Pancreas (tissue), 10 donors: ENCODE results near the gene RAB28. TPM values are rescaled to one million over a fixed set of nuclear protein-coding genes. Genes with fewer than 3 reads are reported as not detected.

Experiments
- ATAC-seq, 4 donors: fragments of 200-7000 bp; cut with Tn5 transposase; one replicate each; pipeline versions ENCODE4 v1.8.0 to v1.9.1; 2020; ENCODE audit warnings: mild to moderate bottlenecking in 4 of 4, moderate library complexity in 4 of 4
- DNase-seq, 6 donors: peaks; one replicate each; pipeline ENCODE4 v3.0.0-alpha.2; 2020
- FAIRE-seq: peaks from 2 replicates; lab custom pipeline; 2012; peaks lifted over from hg19 to GRCh38; lab: Jason Lieb, UNC
- H3K27ac ChIP-seq, 4 donors: fragments of 200-600 bp; sonication (generic); 1 replicate in 3 of 4; 2 replicates in 1 of 4; pipeline versions ENCODE4 v1.5.0 to v1.8.0; 2020
- H3K27me3 ChIP-seq, 4 donors: fragments of 200-600 bp; one replicate each; pipeline ENCODE4 v1.8.0; 2021
- H3K36me3 ChIP-seq, 3 donors: fragments of 200-600 bp; sonication (generic) in 1 of 3; one replicate each; pipeline versions ENCODE4 v1.5.0 to v1.8.0; 2020 to 2021
- H3K4me1 ChIP-seq, 3 donors: fragments of 200-600 bp; one replicate each; pipeline ENCODE4 v1.8.0; 2021
- H3K4me3 ChIP-seq, 4 donors: fragments of 200-600 bp; sonication (generic) in 2 of 4; one replicate each; pipeline versions ENCODE4 v1.5.0 to v1.8.0; 2020 to 2021
- H3K9me3 ChIP-seq, 4 donors: fragments of 200-600 bp; one replicate each; pipeline ENCODE4 v1.8.0; 2021
- WGBS, 2 donors: extraction: QIAGEN DNeasy Blood & Tissue Kit; methylation state at CpG; one replicate each; pipeline ENCODE4 v1.1.7; 2013; 5-methylcytosine and 5-hydroxymethylcytosine counted together
- intact Hi-C, 3 donors: fragments of 100-400 bp; cut with DNase I; formaldehyde crosslinking; loops; one replicate each; pipeline versions ENCODE4 v1.11.1 to v1.14.2; 2022
- polyA plus RNA-seq, 2 donors: library from polyadenylated mRNA; stranded (reverse); fragments of 200-250 nt; gene quantifications; one replicate each; pipeline ENCODE4 v1.2.3, GENCODE V29; 2013
- total RNA-seq, 6 donors: library from RNA; stranded (reverse); fragmentation: NEBNext Ultra II Directional in 4 of 6; extraction: Animal tissue kit (Norgen Biotek cat#: 25700) in 4 of 6; gene quantifications; one replicate each; pipeline versions ENCODE4 v1.2.1 to v1.2.4, GENCODE V29; 2021 to 2023
- TF ChIP-seq, protein P1 (sequence below), 4 donors: fragments of 200-600 bp; sonication (generic) in 3 of 4; IDR thresholded peaks; one replicate each; pipeline versions ENCODE4 v1.5.0 to v1.8.0; 2021; ENCODE audit warnings: antibody characterized with exemption in 4 of 4
- donor health status: healthy with polysubstance abuse.
- donor health status: DM: no; HTN: no; CAD: no; lungs with moderate emphysema.
- donor health status: DM: no; HTN: no; CAD: no.
- donor health status: control.
- donor health status: control.
- donor health status: Bipolar disorder and iron deficiency.
- donor health status: DM: yes; HTN: yes; CAD: no.
- donor health status: DM: no; HTN: no; CAD: no.
- donor health status: DM: no; HTN: no; CAD: no.
- donor health status: DM: yes; HTN: yes; CAD: no.

RAB28 gene
- total and polyA plus RNA-seq, 8 donors, result 2.9 to 10.5 (median 5.4) TPM

DNA sequence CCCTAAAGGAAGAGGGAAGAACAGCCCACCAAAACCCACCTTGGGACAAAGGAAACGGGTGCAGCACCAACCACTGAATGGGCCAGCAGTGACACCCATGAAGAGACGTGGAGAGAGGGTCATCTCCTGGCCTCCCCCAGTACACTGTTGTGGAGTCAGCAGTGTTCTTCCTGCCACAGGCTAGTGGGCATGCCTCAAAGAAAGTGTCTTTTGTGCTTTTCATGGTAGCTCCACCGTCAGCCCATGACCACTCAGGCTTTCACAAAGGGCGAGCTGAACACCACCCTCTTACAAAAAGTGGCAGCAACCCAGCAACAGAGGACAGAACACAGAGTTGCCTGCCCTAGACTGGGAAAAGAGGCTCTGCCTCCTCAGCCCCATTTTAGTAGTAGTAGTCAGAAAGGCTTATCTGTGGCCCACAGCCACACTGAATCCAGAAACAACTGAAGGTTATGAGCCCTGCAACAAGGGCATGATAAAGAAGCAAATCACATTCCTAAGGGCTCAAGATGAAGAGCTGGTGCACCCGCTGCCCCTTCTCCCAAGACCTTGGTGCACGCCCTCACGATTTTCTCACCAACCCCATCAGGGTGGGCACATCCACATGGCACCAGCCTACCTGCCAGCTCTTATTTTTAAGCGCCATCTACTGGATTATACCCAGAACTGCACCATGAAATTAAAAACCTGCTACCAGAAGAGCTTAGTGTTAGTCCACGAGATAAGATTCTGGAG is 53.1 kb downstream of the RAB28 start:
- TF ChIP-seq, protein P1, sequence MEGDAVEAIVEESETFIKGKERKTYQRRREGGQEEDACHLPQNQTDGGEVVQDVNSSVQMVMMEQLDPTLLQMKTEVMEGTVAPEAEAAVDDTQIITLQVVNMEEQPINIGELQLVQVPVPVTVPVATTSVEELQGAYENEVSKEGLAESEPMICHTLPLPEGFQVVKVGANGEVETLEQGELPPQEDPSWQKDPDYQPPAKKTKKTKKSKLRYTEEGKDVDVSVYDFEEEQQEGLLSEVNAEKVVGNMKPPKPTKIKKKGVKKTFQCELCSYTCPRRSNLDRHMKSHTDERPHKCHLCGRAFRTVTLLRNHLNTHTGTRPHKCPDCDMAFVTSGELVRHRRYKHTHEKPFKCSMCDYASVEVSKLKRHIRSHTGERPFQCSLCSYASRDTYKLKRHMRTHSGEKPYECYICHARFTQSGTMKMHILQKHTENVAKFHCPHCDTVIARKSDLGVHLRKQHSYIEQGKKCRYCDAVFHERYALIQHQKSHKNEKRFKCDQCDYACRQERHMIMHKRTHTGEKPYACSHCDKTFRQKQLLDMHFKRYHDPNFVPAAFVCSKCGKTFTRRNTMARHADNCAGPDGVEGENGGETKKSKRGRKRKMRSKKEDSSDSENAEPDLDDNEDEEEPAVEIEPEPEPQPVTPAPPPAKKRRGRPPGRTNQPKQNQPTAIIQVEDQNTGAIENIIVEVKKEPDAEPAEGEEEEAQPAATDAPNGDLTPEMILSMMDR (IDR thresholded peaks at IDR 0.05), result no peak
- H3K4me3 ChIP-seq, result no peak overlapping the region
- peak in 2 of 6 donors; percentile 24 for DNase-seq
- no peaks in the 10 kb centered on the region for H3K27me3 ChIP-seq
- FAIRE-seq, result no peak
- no peak overlapping the region for H3K27ac ChIP-seq
- no peaks in the 10 kb centered on the region for H3K36me3 ChIP-seq
- intact Hi-C loops, result no loop called here
- no peaks in the 10 kb centered on the region for H3K9me3 ChIP-seq
- WGBS, 2 donors, result 89% methylated on average over 9 of the region's 9 CpGs
- ATAC-seq, result no peak
- H3K4me1 ChIP-seq, result peaks cover 0 to 6% (median 0%) of the 10 kb centered on the region in 3 donors

DNA sequence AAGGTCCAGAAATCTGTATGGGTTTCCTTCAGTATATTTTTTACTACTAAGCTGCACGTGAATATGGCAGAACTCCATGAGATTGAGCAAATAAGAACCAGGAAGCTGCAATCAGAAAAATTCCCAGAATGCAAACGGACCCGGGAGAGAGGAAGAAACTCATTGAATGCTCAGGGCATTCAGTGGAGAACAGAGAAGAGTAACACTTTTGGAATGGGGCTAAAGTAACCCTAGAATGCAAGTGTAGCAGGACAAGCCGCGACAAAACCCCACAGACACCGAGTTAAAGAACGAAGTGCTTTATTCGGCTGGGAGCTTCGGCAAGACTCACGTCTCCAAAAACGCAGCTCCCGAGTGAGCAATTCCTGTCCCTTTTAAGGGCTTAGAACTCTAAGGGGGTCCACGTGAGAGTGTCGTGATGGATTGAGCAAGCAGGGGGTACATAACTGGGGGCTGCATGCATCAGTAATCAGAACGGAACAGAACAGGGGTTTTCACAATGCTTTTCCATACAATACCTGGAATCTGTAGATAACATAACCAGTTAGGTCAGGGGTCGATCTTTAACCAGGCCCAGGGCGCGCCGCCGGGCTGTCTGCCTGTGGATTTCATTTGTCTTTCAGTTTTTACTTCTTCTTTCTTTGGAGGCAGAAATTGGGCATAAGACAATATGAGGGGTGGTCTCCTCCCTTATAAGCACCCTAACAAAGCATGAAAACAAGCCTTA is 56.4 kb downstream of the RAB28 start:
- ATAC-seq (peak; percentile 49 to 66 (median 59)), DNase-seq (peak in 1 of 6 donors; percentile 20), FAIRE-seq (no peak)
- Histone ChIP-seq H3K9me3 (no peaks in the 10 kb centered on the region), H3K4me1 (peaks cover 0 to 6% (median 0%) of the 10 kb centered on the region in 3 donors), H3K4me3 (no peak overlapping the region), H3K36me3 (no peaks in the 10 kb centered on the region), H3K27me3 (no peaks in the 10 kb centered on the region), H3K27ac (no peak overlapping the region)
- intact Hi-C loops, result no loop called here
- WGBS, 2 donors, result 73 to 75% methylated on average over 20 of the region's 20 CpGs
- TF ChIP-seq, protein P1 (IDR thresholded peaks at IDR 0.05), result no peak

DNA sequence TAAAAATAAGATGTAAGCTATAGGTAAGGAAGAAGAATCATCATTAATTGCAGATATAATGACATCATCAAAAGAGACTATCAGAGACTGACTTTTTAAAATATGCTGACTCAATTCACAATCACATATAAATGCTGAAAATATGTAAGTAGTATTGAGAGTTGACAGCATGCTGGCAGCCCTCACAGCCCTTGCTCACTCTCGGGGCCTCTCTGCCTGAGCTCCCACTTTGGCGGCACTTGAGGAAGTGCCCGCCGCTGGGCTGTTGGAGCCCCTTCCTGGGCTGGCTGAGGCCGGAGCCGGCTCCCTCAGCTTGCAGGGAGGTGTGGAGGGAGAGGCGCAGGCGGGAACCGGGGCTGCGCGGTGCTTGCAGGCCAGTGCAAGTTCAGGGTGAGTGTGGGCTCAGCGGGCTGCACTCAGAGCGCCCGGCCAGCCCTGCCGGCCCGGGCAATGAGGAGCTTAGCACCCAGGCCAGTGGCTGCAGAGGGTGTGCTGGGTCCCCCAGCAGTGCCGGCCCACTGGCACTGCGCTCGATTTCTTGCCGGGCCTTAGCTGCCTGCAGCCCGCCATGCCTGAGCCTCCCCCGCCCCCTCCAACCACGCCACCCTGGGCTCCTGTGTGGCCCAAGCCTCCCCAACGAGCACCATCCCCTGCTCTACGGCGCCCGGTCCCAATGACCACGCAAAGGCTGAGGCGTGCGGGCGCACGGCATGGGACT is 68.9 kb downstream of the RAB28 start:
- Histone ChIP-seq H3K4me3 (no peak overlapping the region), H3K27me3 (no peaks in the 10 kb centered on the region), H3K36me3 (no peaks in the 10 kb centered on the region), H3K4me1 (peaks cover 4 to 19% (median 5%) of the 10 kb centered on the region in 3 donors), H3K9me3 (no peaks in the 10 kb centered on the region), H3K27ac (no peak overlapping the region)
- DNase-seq, result peak in 2 of 6 donors; percentile 50 to 71
- WGBS, 2 donors, result 96% methylated on average over 32 of the region's 32 CpGs
- intact Hi-C loops, result no loop called here
- TF ChIP-seq, protein P1 (IDR thresholded peaks at IDR 0.05), result no peak
- ATAC-seq, result no peak
- FAIRE-seq, result no peak

DNA sequence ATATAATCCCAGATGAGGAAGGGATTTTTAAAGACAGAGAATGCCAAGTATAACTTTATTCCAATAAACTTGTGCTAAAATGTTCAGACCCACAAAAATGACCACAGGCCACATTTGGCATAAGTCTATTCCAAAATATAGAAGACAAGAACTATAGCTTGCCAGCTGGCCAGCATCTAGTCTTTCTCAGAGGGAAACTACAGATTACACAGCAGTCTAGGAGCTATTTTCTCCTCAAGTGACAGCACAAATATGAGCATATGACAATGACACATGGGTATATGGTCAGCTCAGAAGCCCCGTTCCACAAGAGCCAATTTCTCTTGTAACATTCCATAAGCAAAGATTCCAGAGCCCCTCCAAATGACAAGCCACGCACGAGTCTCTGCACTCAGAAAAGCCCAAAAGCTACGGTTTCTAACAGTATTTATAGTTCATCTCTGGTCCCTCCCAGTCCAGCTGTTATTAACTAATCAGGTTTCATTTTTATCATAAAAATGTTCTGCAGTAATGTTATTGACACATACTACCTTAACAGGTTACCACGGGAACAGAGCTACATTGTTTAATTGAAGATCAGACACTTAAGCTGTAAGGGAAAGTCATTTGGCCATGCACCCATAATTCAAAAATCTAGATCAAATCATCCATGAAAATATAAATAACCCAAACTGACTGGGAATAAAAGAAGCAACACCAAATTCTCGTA is 70.3 kb downstream of the RAB28 start:
- Histone ChIP-seq H3K36me3 (no peaks in the 10 kb centered on the region), H3K27me3 (no peaks in the 10 kb centered on the region), H3K27ac (no peak overlapping the region), H3K4me1 (peaks cover 4 to 19% (median 5%) of the 10 kb centered on the region in 3 donors), H3K4me3 (no peak overlapping the region), H3K9me3 (no peaks in the 10 kb centered on the region)
- no peak for DNase-seq
- intact Hi-C loops, result no loop called here
- WGBS, 2 donors, result 30 to 35% methylated on average over 6 of the region's 6 CpGs
- ATAC-seq, result peak in 3 of 4 donors; percentile 36 to 72 (median 62)
- FAIRE-seq, result no peak
- TF ChIP-seq, protein P1 (IDR thresholded peaks at IDR 0.05), result no peak
